GM21717 (cell line): ENCODE measurements around the gene NUBPL.
"Not testable (repeated sequence)": the region's sequence is repeated elsewhere in the genome, so short reads cannot be mapped to it uniquely, and the experiment has no call there.

ENCODE experiments used
- ATAC-seq: cut with Tn5 transposase; IDR thresholded peaks from one replicate; pipeline ENCODE4 v1.9.1; 2021; ENCODE audit warnings: mild to moderate bottlenecking, moderate library complexity; ENCODE audit not compliant: unreplicated experiment

The NUBPL gene

GRCh38 chr14:31876741-31877140 lies 315.5 kb downstream of the NUBPL start:
- no peak for ATAC-seq

GRCh38 chr14:31877255-31877798 lies 316.1 kb downstream of the NUBPL start:
- no peak for ATAC-seq

GRCh38 chr14:31879661-31880348 lies 318.6 kb downstream of the NUBPL start:
- no peak for ATAC-seq

GRCh38 chr14:31880935-31881334 lies 319.7 kb downstream of the NUBPL start:
- no peak for ATAC-seq

GRCh38 chr14:31881531-31882310 lies 320.5 kb downstream of the NUBPL start:
- no peak for ATAC-seq

- ATAC-seq: no peak
Measured at GRCh38 chr14:31884238-31884637, 323.0 kb downstream of the NUBPL start.

GRCh38 chr14:31884776-31885379 lies 323.7 kb downstream of the NUBPL start:
- no peak for ATAC-seq

GRCh38 chr14:31886156-31886835 lies 325.1 kb downstream of the NUBPL start:
- no peak for ATAC-seq

GRCh38 chr14:31887929-31888580 lies 326.9 kb downstream of the NUBPL start:
- no peak for ATAC-seq

GRCh38 chr14:31889297-31889696 lies 328.1 kb downstream of the NUBPL start:
- ATAC-seq: no peak

- ATAC-seq: not testable (repeated sequence)
Measured at GRCh38 chr14:31890202-31890601, 329.0 kb downstream of the NUBPL start.

GRCh38 chr14:31893221-31893757 lies 332.1 kb downstream of the NUBPL start:
- ATAC-seq: no peak

GRCh38 chr14:31894351-31894750 lies 333.1 kb downstream of the NUBPL start:
- ATAC-seq: no peak

- no peak for ATAC-seq
Measured at GRCh38 chr14:31895206-31895605, 334.0 kb downstream of the NUBPL start.

GRCh38 chr14:31895646-31896045 lies 334.4 kb downstream of the NUBPL start:
- ATAC-seq: no peak

GRCh38 chr14:31897581-31898186 lies 336.5 kb downstream of the NUBPL start:
- no peak for ATAC-seq

GRCh38 chr14:31898838-31899528 lies 337.8 kb downstream of the NUBPL start:
- ATAC-seq: no peak

- ATAC-seq: no peak
Measured at GRCh38 chr14:31902002-31902401, 340.8 kb downstream of the NUBPL start.

GRCh38 chr14:31902945-31903646 lies 341.9 kb downstream of the NUBPL start:
- ATAC-seq: no peak
